ENCODE data around the gene USP22.

Gene USP22

GRCh38 chr17:21021208-21021803, 21.5 kb downstream of the USP22 start:
- H3K27me3 ChIP-seq (ENCODE audit: control insufficient read depth, insufficient read depth, low read length, poor library complexity, severe bottlenecking), result no peaks in the 10 kb centered on the region
- no peak overlapping the region for H3K27ac ChIP-seq (ENCODE audit: insufficient read depth, low read depth, low read length, poor library complexity, severe bottlenecking)
- no peak overlapping the region for H3K4me3 ChIP-seq (ENCODE audit: insufficient read depth, low read depth, low read length)
- H3K36me3 ChIP-seq (ENCODE audit: control insufficient read depth, insufficient read depth, low read length), result peaks cover 83% of the 10 kb centered on the region
- H3K4me1 ChIP-seq (ENCODE audit: control insufficient read depth, insufficient read depth, low read length), result no peaks in the 10 kb centered on the region
- 94 to 96% methylated on average over 7 of the region's 7 CpGs for WGBS, 2 experiments
- H3K9me3 ChIP-seq (ENCODE audit: control insufficient read depth, low read length), result no peaks in the 10 kb centered on the region

GRCh38 chr17:21020622-21021021, 22.2 kb downstream of the USP22 start:
- Histone ChIP-seq H3K27me3 (ENCODE audit: control insufficient read depth, insufficient read depth, low read length, poor library complexity, severe bottlenecking) (no peaks in the 10 kb centered on the region), H3K4me1 (ENCODE audit: control insufficient read depth, insufficient read depth, low read length) (no peaks in the 10 kb centered on the region), H3K4me3 (ENCODE audit: insufficient read depth, low read depth, low read length) (no peak overlapping the region), H3K36me3 (ENCODE audit: control insufficient read depth, insufficient read depth, low read length) (peaks cover 83% of the 10 kb centered on the region), H3K27ac (ENCODE audit: insufficient read depth, low read depth, low read length, poor library complexity, severe bottlenecking) (no peak overlapping the region), H3K9me3 (ENCODE audit: control insufficient read depth, low read length) (no peaks in the 10 kb centered on the region)
- WGBS, 2 experiments, result 95% methylated on average over 10 of the region's 10 CpGs

GRCh38 chr17:21019976-21020586, 22.7 kb downstream of the USP22 start:
- WGBS, 2 experiments, result 89 to 92% methylated on average over 6 of the region's 6 CpGs

GRCh38 chr17:21018894-21019293, 23.9 kb downstream of the USP22 start:
- H3K4me1 ChIP-seq (ENCODE audit: control insufficient read depth, insufficient read depth, low read length), result no peaks in the 10 kb centered on the region
- WGBS, 2 experiments, result 95 to 96% methylated on average over 9 of the region's 9 CpGs
- peaks cover 83% of the 10 kb centered on the region for H3K36me3 ChIP-seq (ENCODE audit: control insufficient read depth, insufficient read depth, low read length)
- no peaks in the 10 kb centered on the region for H3K9me3 ChIP-seq (ENCODE audit: control insufficient read depth, low read length)
- H3K4me3 ChIP-seq (ENCODE audit: insufficient read depth, low read depth, low read length), result no peak overlapping the region
- H3K27me3 ChIP-seq (ENCODE audit: control insufficient read depth, insufficient read depth, low read length, poor library complexity, severe bottlenecking), result no peaks in the 10 kb centered on the region
- no peak overlapping the region for H3K27ac ChIP-seq (ENCODE audit: insufficient read depth, low read depth, low read length, poor library complexity, severe bottlenecking)

More at GRCh38 chr17:21019976-21020586, 22.7 kb downstream of the USP22 start:
- peaks cover 83% of the 10 kb centered on the region for H3K36me3 ChIP-seq (ENCODE audit: control insufficient read depth, insufficient read depth, low read length)
- no peak overlapping the region for H3K27ac ChIP-seq (ENCODE audit: insufficient read depth, low read depth, low read length, poor library complexity, severe bottlenecking)
- no peaks in the 10 kb centered on the region for H3K27me3 ChIP-seq (ENCODE audit: control insufficient read depth, insufficient read depth, low read length, poor library complexity, severe bottlenecking)
- H3K9me3 ChIP-seq (ENCODE audit: control insufficient read depth, low read length), result no peaks in the 10 kb centered on the region
- H3K4me1 ChIP-seq (ENCODE audit: control insufficient read depth, insufficient read depth, low read length), result no peaks in the 10 kb centered on the region
- H3K4me3 ChIP-seq (ENCODE audit: insufficient read depth, low read depth, low read length), result no peak overlapping the region

GRCh38 chr17:21017861-21018260, 24.9 kb downstream of the USP22 start:
- Histone ChIP-seq H3K27me3 (ENCODE audit: control insufficient read depth, insufficient read depth, low read length, poor library complexity, severe bottlenecking) (no peaks in the 10 kb centered on the region), H3K4me3 (ENCODE audit: insufficient read depth, low read depth, low read length) (no peak overlapping the region), H3K4me1 (ENCODE audit: control insufficient read depth, insufficient read depth, low read length) (no peaks in the 10 kb centered on the region), H3K9me3 (ENCODE audit: control insufficient read depth, low read length) (no peaks in the 10 kb centered on the region), H3K27ac (ENCODE audit: insufficient read depth, low read depth, low read length, poor library complexity, severe bottlenecking) (no peak overlapping the region), H3K36me3 (ENCODE audit: control insufficient read depth, insufficient read depth, low read length) (peaks cover 84% of the 10 kb centered on the region)
- 95 to 96% methylated on average over 10 of the region's 10 CpGs for WGBS, 2 experiments

GRCh38 chr17:21017256-21017655, 25.6 kb downstream of the USP22 start:
- no peaks in the 10 kb centered on the region for H3K4me1 ChIP-seq (ENCODE audit: control insufficient read depth, insufficient read depth, low read length)
- H3K27ac ChIP-seq (ENCODE audit: insufficient read depth, low read depth, low read length, poor library complexity, severe bottlenecking), result no peak overlapping the region
- H3K9me3 ChIP-seq (ENCODE audit: control insufficient read depth, low read length), result no peaks in the 10 kb centered on the region
- H3K27me3 ChIP-seq (ENCODE audit: control insufficient read depth, insufficient read depth, low read length, poor library complexity, severe bottlenecking), result no peaks in the 10 kb centered on the region
- H3K36me3 ChIP-seq (ENCODE audit: control insufficient read depth, insufficient read depth, low read length), result peaks cover 90% of the 10 kb centered on the region
- WGBS, 2 experiments, result 97% methylated on average over 15 of the region's 15 CpGs
- H3K4me3 ChIP-seq (ENCODE audit: insufficient read depth, low read depth, low read length), result no peak overlapping the region

- Histone ChIP-seq H3K27ac (ENCODE audit: insufficient read depth, low read depth, low read length, poor library complexity, severe bottlenecking) (no peak overlapping the region), H3K27me3 (ENCODE audit: control insufficient read depth, insufficient read depth, low read length, poor library complexity, severe bottlenecking) (no peaks in the 10 kb centered on the region), H3K9me3 (ENCODE audit: control insufficient read depth, low read length) (no peaks in the 10 kb centered on the region), H3K4me1 (ENCODE audit: control insufficient read depth, insufficient read depth, low read length) (no peaks in the 10 kb centered on the region), H3K4me3 (ENCODE audit: insufficient read depth, low read depth, low read length) (no peak overlapping the region), H3K36me3 (ENCODE audit: control insufficient read depth, insufficient read depth, low read length) (peaks cover 94% of the 10 kb centered on the region)
- 94 to 98% methylated on average over 7 of the region's 7 CpGs for WGBS, 2 experiments
These were observed 26.0 kb downstream of the USP22 start for GRCh38 chr17:21016826-21017225.

- 97% methylated on average over 15 of the region's 15 CpGs for WGBS, 2 experiments
- Histone ChIP-seq H3K27ac (ENCODE audit: insufficient read depth, low read depth, low read length, poor library complexity, severe bottlenecking) (no peak overlapping the region), H3K36me3 (ENCODE audit: control insufficient read depth, insufficient read depth, low read length) (peaks cover 93% of the 10 kb centered on the region), H3K4me1 (ENCODE audit: control insufficient read depth, insufficient read depth, low read length) (no peaks in the 10 kb centered on the region), H3K9me3 (ENCODE audit: control insufficient read depth, low read length) (no peaks in the 10 kb centered on the region), H3K27me3 (ENCODE audit: control insufficient read depth, insufficient read depth, low read length, poor library complexity, severe bottlenecking) (no peaks in the 10 kb centered on the region), H3K4me3 (ENCODE audit: insufficient read depth, low read depth, low read length) (no peak overlapping the region)
These were observed 27.2 kb downstream of the USP22 start for GRCh38 chr17:21015564-21015963.

GRCh38 chr17:21014498-21014897, 28.3 kb downstream of the USP22 start:
- H3K27ac ChIP-seq (ENCODE audit: insufficient read depth, low read depth, low read length, poor library complexity, severe bottlenecking), result no peak overlapping the region
- WGBS, 2 experiments, result 94 to 96% methylated on average over 11 of the region's 11 CpGs
- no peaks in the 10 kb centered on the region for H3K27me3 ChIP-seq (ENCODE audit: control insufficient read depth, insufficient read depth, low read length, poor library complexity, severe bottlenecking)
- H3K4me1 ChIP-seq (ENCODE audit: control insufficient read depth, insufficient read depth, low read length), result no peaks in the 10 kb centered on the region
- no peaks in the 10 kb centered on the region for H3K9me3 ChIP-seq (ENCODE audit: control insufficient read depth, low read length)
- H3K36me3 ChIP-seq (ENCODE audit: control insufficient read depth, insufficient read depth, low read length), result peaks cover 94% of the 10 kb centered on the region
- no peak overlapping the region for H3K4me3 ChIP-seq (ENCODE audit: insufficient read depth, low read depth, low read length)

- no peaks in the 10 kb centered on the region for H3K9me3 ChIP-seq (ENCODE audit: control insufficient read depth, low read length)
- no peaks in the 10 kb centered on the region for H3K27me3 ChIP-seq (ENCODE audit: control insufficient read depth, insufficient read depth, low read length, poor library complexity, severe bottlenecking)
- H3K4me3 ChIP-seq (ENCODE audit: insufficient read depth, low read depth, low read length), result no peak overlapping the region
- H3K27ac ChIP-seq (ENCODE audit: insufficient read depth, low read depth, low read length, poor library complexity, severe bottlenecking), result no peak overlapping the region
- 95 to 96% methylated on average over 9 of the region's 9 CpGs for WGBS, 2 experiments
- peaks cover 88% of the 10 kb centered on the region for H3K36me3 ChIP-seq (ENCODE audit: control insufficient read depth, insufficient read depth, low read length)
- no peaks in the 10 kb centered on the region for H3K4me1 ChIP-seq (ENCODE audit: control insufficient read depth, insufficient read depth, low read length)
These were observed 28.8 kb downstream of the USP22 start for GRCh38 chr17:21013983-21014382.
